SU-DHL-6 (cell line): Measurements from ENCODE around the gene ARFGEF3.

Experiments
- H2AFZ ChIP-seq: fragments of 200-600 bp; sonication (generic); 2 replicates; pipeline ENCODE4 v1.6.1; 2014; ENCODE audit warnings: low read depth, mild to moderate bottlenecking, moderate library complexity, mixed read lengths, antibody characterized with exemption, low read length; ENCODE audit not compliant: severe bottlenecking
- H3F3A ChIP-seq: fragments of 200-600 bp; shearing (Covaris generic); 2 replicates; pipeline ENCODE4 v1.6.0; 2016; ENCODE audit warnings: antibody characterized with exemption, mild to moderate bottlenecking; ENCODE audit not compliant: insufficient read depth
- H3K27ac ChIP-seq: fragments of 200-600 bp; sonication (generic); 2 replicates; pipeline ENCODE4 v1.5.1; 2016; ENCODE audit warnings: low read depth, mild to moderate bottlenecking, low read length, moderate library complexity, mixed read lengths
- H3K27me3 ChIP-seq: fragments of 200-600 bp; sonication (generic), shearing (Covaris generic); 2 replicates; pipeline ENCODE4 v1.6.0; 2014; ENCODE audit warnings: mild to moderate bottlenecking, low read length
- H3K36me3 ChIP-seq: fragments of 200-600 bp; sonication (generic); 2 replicates; pipeline ENCODE4 v1.6.1; 2014; ENCODE audit warnings: mild to moderate bottlenecking, low read length, mixed read lengths
- H3K4me2 ChIP-seq: fragments of 300-600, 200-600 bp; shearing (Covaris generic), sonication (generic); 2 replicates; pipeline ENCODE4 v1.6.0; 2014; ENCODE audit warnings: low read length, low read depth, mild to moderate bottlenecking; ENCODE audit not compliant: poor library complexity, severe bottlenecking
- H3K4me3 ChIP-seq: fragments of 200-600 bp; sonication (generic); 2 replicates; pipeline ENCODE4 v1.5.1; 2014; ENCODE audit warnings: antibody characterized with exemption, low read length, mild to moderate bottlenecking, mixed read lengths; ENCODE audit not compliant: insufficient read depth, poor library complexity, severe bottlenecking
- H3K79me2 ChIP-seq: fragments of 200-600 bp; sonication (generic); 2 replicates; pipeline ENCODE4 v1.6.1; 2014; ENCODE audit warnings: mild to moderate bottlenecking, low read length, moderate library complexity; ENCODE audit not compliant: insufficient read depth
- H3K9ac ChIP-seq: fragments of 200-600 bp; sonication (generic); 2 replicates; pipeline ENCODE4 v1.7.0; 2014; ENCODE audit warnings: mild to moderate bottlenecking, low read length
- H3K9me2 ChIP-seq: fragments of 200-600 bp; sonication (generic); replicated peaks from 2 replicates; pipeline ENCODE4 v1.6.1; 2014; ENCODE audit warnings: low read length; ENCODE audit not compliant: insufficient read depth
- H3K9me3 ChIP-seq: fragments of 200-600 bp; sonication (generic); 2 replicates; pipeline ENCODE4 v1.6.1; 2014; ENCODE audit warnings: low read length, mixed read lengths; ENCODE audit not compliant: insufficient read depth
- H4K20me1 ChIP-seq: fragments of 200-600 bp; sonication (generic); 2 replicates; pipeline ENCODE4 v1.6.1; 2014; ENCODE audit warnings: low read depth, mild to moderate bottlenecking, antibody characterized with exemption, low read length, moderate library complexity, mixed read lengths
- CTCF ChIP-seq: fragments of 200-600 bp; sonication (generic); IDR thresholded peaks from one replicate; pipeline ENCODE4 v1.5.1; 2017; ENCODE audit warnings: antibody characterized with exemption, mild to moderate bottlenecking, low read length, moderate library complexity; ENCODE audit not compliant: insufficient read depth, poor library complexity, severe bottlenecking
- EZH2phosphoT487 ChIP-seq: fragments of 200-600 bp; sonication (generic), shearing (Covaris generic); conservative IDR thresholded peaks from 2 replicates; pipeline ENCODE4 v1.6.1; 2018; ENCODE audit warnings: mild to moderate bottlenecking, antibody characterized with exemption, low read length, moderate library complexity, mixed read lengths

Gene ARFGEF3

GRCh38 chr6:138162955-138163575, 1.3 kb downstream of the ARFGEF3 start:
- Histone ChIP-seq H3K36me3 (no peaks in the 10 kb centered on the region), H3K27me3 (no peaks in the 10 kb centered on the region), H3K9me2 (no peaks in the 10 kb centered on the region), H3K4me3 (no peak overlapping the region), H3K27ac (no peak overlapping the region), H3F3A (no peaks in the 10 kb centered on the region), H2AFZ (no peak overlapping the region), H3K4me2 (no peak overlapping the region), H3K79me2 (no peaks in the 10 kb centered on the region), H4K20me1 (no peaks in the 10 kb centered on the region), H3K9ac (no peak overlapping the region), H3K9me3 (no peaks in the 10 kb centered on the region)
- no peak for TF ChIP-seq CTCF
- no peak for TF ChIP-seq EZH2phosphoT487

GRCh38 chr6:138175596-138175995, 13.9 kb downstream of the ARFGEF3 start:
- H3K27me3 ChIP-seq: no peaks in the 10 kb centered on the region
- no peak for TF ChIP-seq CTCF
- TF ChIP-seq EZH2phosphoT487: no peak

GRCh38 chr6:138176652-138177232, 15.0 kb downstream of the ARFGEF3 start:
- TF ChIP-seq CTCF (no peak), EZH2phosphoT487 (no peak)
- H3K27me3 ChIP-seq: no peaks in the 10 kb centered on the region
- no peaks in the 10 kb centered on the region for H4K20me1 ChIP-seq
- no peak overlapping the region for H2AFZ ChIP-seq
- H3K4me3 ChIP-seq: no peak overlapping the region
- H3K27ac ChIP-seq: no peak overlapping the region
- no peak overlapping the region for H3K4me2 ChIP-seq
- no peak overlapping the region for H3K9ac ChIP-seq
- no peaks in the 10 kb centered on the region for H3F3A ChIP-seq
- H3K9me2 ChIP-seq: no peaks in the 10 kb centered on the region
- H3K9me3 ChIP-seq: no peaks in the 10 kb centered on the region; the same call in 1 of the 2 replicates
- H3K79me2 ChIP-seq: no peaks in the 10 kb centered on the region
- no peaks in the 10 kb centered on the region for H3K36me3 ChIP-seq

More at GRCh38 chr6:138175596-138175995, 13.9 kb downstream of the ARFGEF3 start:
- Histone ChIP-seq H3K4me3 (no peak overlapping the region), H3K4me2 (no peak overlapping the region), H3K79me2 (no peaks in the 10 kb centered on the region), H3K9me3 (no peaks in the 10 kb centered on the region; the same call in 1 of the 2 replicates), H4K20me1 (no peaks in the 10 kb centered on the region), H3F3A (no peaks in the 10 kb centered on the region), H3K27ac (no peak overlapping the region), H3K36me3 (no peaks in the 10 kb centered on the region), H2AFZ (no peak overlapping the region), H3K9me2 (no peaks in the 10 kb centered on the region), H3K9ac (no peak overlapping the region)
